Right hindlimb (tissue), 1 donor: Measurements from ENCODE around the gene NUBP1.
"Not testable (repeated sequence)": the region's sequence is repeated elsewhere in the genome, so short reads cannot be mapped to it uniquely, and the experiment has no call there.

ENCODE experiments used
- DNase-seq: peaks from one replicate; pipeline ENCODE4 v3.0.0-alpha.2; 2018

NUBP1 gene

DNA sequence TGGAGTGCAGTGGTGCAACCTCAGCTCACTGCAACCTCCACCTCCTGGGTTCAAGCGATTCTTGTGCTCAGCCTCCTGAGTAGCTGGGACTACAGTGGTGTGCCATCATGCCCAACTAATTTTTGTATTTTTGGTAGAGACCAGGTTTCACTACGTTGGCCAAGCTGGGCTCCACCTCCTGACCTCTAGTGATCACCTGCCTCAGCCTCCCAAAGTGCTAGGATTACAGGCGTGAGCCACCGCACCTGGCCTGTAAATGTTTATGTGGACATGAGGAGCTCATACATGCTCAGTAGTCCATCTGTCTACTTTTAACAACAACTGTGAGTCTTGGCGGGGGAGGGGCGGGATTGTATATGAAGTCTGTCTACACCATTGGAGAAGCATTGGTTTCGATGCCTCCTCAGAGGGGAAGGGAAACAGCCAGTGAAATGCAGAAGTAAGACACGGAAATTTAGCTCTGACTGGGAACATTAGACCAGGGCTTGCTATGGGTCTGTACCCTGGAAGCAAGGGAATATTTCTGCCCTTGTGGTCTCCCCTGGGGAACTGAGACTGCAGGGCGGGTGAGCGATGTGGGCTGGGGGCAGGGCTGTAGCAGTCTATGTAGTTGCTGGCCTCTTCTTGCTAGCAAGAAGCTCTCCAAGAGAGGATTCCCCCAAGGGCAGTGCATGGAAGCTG is 9.3 kb downstream of the NUBP1 start:
- DNase-seq, result no peak

- DNase-seq, result no peak
Measured at GRCh38 chr16:10753670-10754069, 10.0 kb downstream of the NUBP1 start.

DNA sequence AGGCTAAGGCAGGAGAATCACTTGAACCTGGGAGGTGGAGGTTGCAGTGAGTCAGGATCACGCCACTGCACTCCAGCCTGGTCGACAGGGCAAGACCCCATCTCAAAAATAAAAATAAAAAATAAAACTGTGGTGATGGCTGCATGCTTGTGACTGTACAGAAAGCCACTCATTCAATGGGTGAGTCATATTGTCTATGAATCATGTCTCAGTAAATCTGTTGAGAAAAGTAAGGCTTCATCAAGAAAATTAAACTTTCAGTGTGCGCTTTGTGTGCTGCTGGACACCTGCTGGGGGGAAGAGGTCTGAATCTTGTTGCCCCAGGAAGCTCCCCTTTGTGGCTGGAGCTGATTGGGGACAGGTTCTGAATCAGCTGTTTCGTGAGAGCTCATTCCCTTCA is 11.3 kb downstream of the NUBP1 start:
- DNase-seq, result no peak

GRCh38 chr16:10756574-10756973 is 12.9 kb downstream of the NUBP1 start:
- no peak for DNase-seq

DNA sequence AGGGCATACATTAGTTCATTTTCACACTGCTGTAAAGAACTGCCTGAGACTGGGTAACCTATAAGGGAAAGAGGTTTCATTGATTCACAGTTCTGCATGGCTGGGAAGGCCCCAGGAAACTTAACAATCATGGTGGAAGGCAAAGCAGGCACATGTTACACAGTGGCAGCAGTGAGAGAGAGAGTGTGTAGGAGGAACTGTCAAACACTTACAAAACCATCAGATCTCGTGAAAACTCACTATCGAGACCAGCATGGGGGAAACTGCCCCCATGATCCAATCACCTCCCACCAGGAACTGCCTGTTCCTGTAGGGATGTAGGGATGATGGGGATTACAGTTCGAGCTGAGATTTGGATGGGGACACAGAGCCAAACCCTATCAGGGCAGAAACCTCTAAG is 17.2 kb downstream of the NUBP1 start:
- no peak for DNase-seq

DNA sequence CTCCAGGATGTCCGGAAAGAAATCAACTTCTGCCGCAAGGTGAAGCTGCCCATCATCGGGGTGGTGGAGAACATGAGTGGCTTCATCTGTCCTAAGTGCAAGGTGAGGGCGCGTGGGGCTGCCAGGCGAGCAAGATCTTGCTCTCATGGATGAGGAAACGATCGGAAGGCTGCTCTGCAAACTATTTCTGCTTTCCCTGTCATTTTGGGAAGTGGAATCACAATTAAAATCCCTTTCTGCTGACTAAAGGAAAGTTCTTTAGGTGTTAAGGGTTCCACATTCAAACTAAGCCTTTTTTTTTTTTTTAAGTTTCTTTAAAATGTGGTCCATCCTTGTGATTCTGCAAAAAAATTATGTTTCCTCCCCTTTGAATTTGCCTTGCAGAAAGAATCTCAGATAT is 17.7 kb downstream of the NUBP1 start:
- DNase-seq, result no peak

- no peak for DNase-seq
Measured at GRCh38 chr16:10762336-10763016, 18.8 kb downstream of the NUBP1 start.

DNA sequence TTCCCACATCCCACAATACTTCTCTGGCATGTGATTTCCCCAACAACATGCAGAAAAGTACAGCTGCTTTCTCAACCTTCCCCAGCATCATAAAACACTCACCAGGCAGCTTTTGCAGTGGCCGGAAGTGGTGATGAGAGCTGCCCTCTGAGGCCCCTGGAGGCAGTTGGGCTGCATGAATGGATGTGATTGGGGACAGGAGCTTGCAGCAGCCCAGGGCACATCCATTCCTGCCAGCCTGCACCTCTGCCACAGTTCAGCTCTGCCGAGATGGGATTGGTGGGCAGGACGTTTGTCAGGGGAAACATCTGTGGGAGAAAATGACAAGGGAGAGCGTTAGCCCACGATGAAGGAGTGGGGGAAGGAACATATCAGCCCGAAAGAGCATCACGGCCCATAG is 19.8 kb downstream of the NUBP1 start:
- no peak for DNase-seq

- DNase-seq, result no peak
Measured at GRCh38 chr16:10765772-10766171, 22.1 kb downstream of the NUBP1 start.

- no peak for DNase-seq
Measured at GRCh38 chr16:10767127-10767526, 23.5 kb downstream of the NUBP1 start.

GRCh38 chr16:10769381-10769780 is 25.7 kb downstream of the NUBP1 start:
- no peak for DNase-seq

DNA sequence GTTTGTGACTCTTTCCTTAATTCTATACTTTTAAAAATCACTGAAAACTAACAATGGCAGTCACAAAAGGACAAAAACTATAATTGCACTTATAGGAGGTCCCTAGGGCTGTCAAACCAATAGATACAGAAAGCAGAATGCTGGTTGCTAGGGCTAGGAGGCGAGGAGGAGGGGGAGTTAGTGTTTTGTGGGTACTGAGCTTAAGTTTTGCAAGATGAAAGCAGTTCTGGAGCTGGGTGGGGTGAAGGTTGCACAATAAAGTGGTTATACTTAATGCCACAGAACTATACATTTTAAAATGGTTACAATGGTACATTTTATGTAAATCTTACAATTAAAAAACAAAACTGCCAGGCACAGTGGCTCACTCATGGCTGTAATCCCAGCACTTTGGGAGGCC is 27.3 kb downstream of the NUBP1 start:
- DNase-seq, result no peak

DNA sequence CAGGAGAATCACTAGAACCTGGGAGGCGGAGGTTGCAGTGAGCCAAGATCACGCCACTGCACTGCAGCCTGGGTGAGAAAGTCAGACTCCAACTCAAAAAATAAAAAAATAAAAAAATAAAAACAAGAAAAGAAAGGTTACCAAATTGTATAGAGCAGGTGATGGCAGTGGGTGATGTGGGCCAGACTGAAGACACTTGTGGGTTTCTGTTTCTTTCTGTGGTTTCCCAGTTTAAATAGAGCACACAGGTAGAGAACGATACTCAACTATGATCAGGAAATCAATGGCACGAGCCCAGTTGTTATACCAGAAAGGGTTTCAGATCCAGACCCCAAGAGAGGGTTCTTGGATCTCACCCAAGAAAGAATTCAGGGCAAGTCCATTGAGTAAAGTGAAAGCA is 32.6 kb downstream of the NUBP1 start:
- no peak for DNase-seq

DNA sequence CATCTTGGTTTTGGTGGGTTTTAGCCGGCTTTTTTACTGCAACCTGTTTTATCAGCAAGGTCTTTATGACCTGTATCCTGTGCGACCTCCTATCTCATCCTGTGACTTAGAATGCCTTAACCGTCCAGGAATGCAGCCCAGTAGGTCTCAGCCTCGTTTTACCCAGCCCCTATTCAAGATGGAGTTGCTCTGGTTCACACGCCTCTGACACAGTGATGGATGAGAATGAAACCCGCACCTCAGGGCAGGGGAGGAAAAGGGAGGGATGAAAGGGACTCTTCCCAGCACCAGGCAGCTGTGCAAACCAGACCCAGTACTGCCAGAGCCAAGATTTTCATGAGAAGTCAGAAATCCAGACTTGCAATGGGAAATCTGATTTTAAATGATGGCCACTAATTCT is 33.3 kb downstream of the NUBP1 start:
- DNase-seq, result not testable (repeated sequence)

DNA sequence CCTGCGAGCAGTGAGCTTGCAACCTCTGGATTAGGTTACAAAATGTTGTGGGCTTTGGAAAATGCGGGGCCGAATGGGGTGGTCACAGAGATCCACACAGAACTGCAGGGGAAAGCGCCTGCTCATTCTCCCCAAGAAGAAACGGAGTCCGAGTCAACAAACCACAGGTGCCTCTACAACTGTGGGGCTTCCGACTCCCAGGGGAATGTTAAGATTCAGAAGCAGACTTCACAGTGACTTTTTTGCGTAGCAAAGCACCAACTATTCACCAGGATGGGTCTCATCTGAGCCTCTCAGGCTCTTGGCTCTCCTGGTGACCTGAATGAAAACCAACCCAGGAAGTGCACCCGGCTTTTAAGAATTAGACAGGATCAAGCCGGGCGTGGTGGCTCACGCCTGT is 33.7 kb downstream of the NUBP1 start:
- DNase-seq, result no peak

GRCh38 chr16:10779908-10780307 is 36.3 kb downstream of the NUBP1 start:
- not testable (repeated sequence) for DNase-seq

- no peak for DNase-seq
Measured at GRCh38 chr16:10780628-10781027, 37.0 kb downstream of the NUBP1 start.

DNA sequence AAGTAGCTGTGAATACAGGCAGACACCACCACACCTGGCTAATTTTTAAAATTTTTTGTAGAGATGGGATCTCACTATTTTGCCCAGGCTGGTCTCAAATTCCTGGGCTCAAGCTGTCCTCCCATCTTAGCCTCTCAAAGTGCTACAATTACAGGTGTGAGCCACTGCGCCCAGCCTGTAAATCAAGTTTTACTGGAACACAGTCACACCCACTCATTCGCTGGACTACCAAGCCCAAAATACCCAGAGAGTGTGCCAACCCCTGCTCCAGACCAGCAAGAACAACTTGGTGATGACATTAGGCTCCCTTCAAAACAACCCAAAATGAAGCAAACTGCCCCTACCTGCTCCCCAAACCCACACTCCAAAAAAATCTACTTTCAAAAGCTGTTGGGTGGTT is 39.0 kb downstream of the NUBP1 start:
- DNase-seq, result no peak

DNA sequence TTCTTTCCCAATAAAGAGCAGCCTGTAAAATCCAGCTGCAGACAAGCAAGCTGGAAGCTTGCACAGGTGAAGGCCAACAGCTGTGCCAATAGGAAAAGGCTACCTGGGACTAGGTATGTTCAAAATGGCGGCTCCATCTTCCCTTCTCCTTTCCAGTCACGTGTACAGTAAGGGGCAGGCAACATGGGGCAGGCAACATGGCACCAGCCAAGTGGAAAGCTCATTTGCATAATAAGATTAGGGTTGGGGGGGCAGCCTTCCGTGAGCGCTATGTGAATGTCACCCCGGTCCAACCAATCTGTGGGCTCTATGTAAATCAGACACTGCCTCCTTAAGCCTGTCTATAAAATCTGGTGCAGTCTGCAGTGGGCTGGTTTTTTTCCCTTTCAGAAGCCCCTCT is 43.7 kb downstream of the NUBP1 start:
- no peak for DNase-seq

- DNase-seq, result not testable (repeated sequence)
Measured at GRCh38 chr16:10788630-10789029, 45.0 kb downstream of the NUBP1 start.

DNA sequence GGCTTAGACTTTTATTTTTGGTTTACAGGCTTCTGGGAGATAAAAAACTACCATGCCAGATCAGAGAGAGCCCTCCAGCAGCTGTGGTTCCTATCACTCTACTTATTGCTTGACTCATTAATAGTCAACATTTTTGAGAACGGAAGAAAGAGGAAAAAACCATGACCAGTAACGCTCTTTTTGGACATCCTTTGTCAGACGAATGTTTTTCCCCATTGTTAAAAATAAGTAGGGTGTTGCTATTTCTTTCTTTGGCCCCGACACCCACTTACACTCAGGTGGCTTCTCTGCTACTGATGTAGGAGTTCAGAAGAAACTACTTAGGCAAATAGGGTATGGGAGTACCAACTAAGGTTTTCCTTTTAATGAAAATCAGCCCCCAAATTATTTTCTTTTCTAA is 47.4 kb downstream of the NUBP1 start:
- DNase-seq, result no peak

DNA sequence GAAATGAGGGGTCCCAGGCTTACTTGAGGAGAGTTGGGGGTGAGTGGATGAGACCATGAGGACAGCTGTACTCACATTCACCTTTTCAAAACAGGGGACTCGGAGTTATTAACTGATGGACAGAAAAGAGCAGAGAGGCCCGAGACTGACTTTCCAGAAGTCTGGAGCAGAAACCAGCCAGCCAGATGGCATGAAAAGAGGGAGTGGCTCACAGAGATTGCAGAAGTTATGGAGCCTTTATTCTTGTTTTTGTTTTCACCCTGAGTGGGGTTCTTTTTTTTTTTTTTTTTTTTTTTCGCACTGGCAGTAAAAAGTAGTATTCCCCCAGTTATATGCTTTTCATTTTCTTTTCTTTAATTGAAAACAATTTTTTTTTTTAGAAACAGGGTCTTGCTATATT is 56.1 kb downstream of the NUBP1 start:
- no peak for DNase-seq

GRCh38 chr16:10805334-10805733 is 61.7 kb downstream of the NUBP1 start:
- DNase-seq, result no peak

DNA sequence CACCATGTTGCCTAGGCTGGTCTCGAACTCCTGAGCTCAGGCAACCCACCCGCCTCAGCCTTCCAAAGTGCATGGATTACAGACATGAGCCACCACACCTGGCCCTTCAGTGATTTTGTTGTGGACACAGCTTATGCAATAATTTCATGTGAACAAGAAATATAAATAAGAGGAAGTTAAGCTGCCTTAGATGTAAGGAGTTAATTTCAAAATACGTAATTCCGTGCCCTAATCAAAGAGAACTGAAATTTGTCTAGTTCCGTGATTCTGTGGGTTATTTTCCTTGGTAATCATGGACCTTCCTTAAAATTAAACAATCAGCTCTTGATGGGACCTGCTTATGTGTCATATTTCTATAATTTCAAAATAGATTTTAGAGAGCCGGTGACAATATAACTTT is 63.1 kb downstream of the NUBP1 start:
- DNase-seq, result no peak

DNA sequence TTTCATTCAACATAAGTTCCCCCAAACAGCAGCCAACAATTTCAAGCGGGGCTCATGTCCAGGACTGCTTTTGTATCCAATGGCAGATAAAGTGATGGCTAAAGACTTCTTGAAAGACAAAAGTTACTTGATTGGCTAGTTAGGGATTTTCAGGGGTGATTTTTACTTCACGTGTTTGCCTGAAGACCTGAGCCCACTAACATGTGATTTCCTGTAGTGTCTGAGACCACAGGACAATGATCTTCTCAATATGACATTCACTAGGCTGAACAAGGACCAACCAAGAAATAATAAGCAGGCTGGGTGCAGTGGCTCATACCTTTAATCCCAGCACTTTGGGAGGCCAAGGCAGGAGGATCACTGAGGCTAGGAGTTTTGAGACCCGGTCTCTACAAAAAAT is 64.6 kb downstream of the NUBP1 start:
- no peak for DNase-seq
